Smooth muscle cell (in vitro differentiated cells): ENCODE data around the gene BUB3. TPM values are rescaled to one million over a fixed set of nuclear protein-coding genes. Genes with fewer than 3 reads are reported as not detected.
A peak's percentile ranks its signal among the peaks of the same experiment; 100 is the strongest.

ENCODE experiments used
- DNase-seq: peaks from one replicate; lab custom pipeline; 2025; ENCODE audit not compliant: unreplicated experiment; lab: John Stamatoyannopoulos, UW
- H2AFZ ChIP-seq: fragments of 200-600 bp; sonication (generic); 2 replicates; pipeline ENCODE4 v1.6.0; 2016; ENCODE audit warnings: antibody characterized with exemption, low read depth, mild to moderate bottlenecking
- H3F3A ChIP-seq: fragments of 200-600 bp; sonication (generic); 2 replicates; pipeline ENCODE4 v1.6.0; 2017; ENCODE audit warnings: antibody characterized with exemption, low read depth
- H3K27ac ChIP-seq: fragments of 200-600 bp; sonication (generic); 2 replicates; pipeline ENCODE4 v1.5.1; 2016; ENCODE audit warnings: low read depth, mild to moderate bottlenecking
- H3K27me3 ChIP-seq: fragments of 200-600 bp; sonication (generic); 2 replicates; pipeline ENCODE4 v1.6.1; 2016; ENCODE audit warnings: low read depth, mild to moderate bottlenecking
- H3K36me3 ChIP-seq: fragments of 200-600 bp; sonication (generic); 2 replicates; pipeline ENCODE4 v1.5.1; 2016; ENCODE audit warnings: low read depth
- H3K4me1 ChIP-seq: fragments of 200-600 bp; sonication (generic); 2 replicates; pipeline ENCODE4 v1.5.1; 2016; ENCODE audit warnings: low read depth
- H3K4me2 ChIP-seq: fragments of 200-600 bp; sonication (generic); 2 replicates; pipeline ENCODE4 v1.6.0; 2016; ENCODE audit warnings: mild to moderate bottlenecking
- H3K4me3 ChIP-seq: fragments of 200-600 bp; sonication (generic); 2 replicates; pipeline ENCODE4 v1.5.1; 2016; ENCODE audit warnings: mild to moderate bottlenecking
- H3K79me2 ChIP-seq: fragments of 200-600 bp; sonication (generic); 2 replicates; pipeline ENCODE4 v1.6.0; 2016; ENCODE audit warnings: low read depth, mild to moderate bottlenecking
- H3K9ac ChIP-seq: fragments of 200-600 bp; sonication (generic); 2 replicates; pipeline ENCODE4 v1.6.0; 2016; ENCODE audit warnings: low read depth
- H3K9me3 ChIP-seq: fragments of 200-600 bp; sonication (generic); replicated peaks from 2 replicates; pipeline ENCODE4 v1.5.1; 2016; ENCODE audit warnings: low read depth
- H4K20me1 ChIP-seq: fragments of 200-600 bp; sonication (generic); 2 replicates; pipeline ENCODE4 v1.6.0; 2016; ENCODE audit warnings: low read depth
- WGBS: methylation state at CpG from one replicate; pipeline ENCODE4 v1.1.7; 2016; ENCODE audit warnings: low lambda C conversion rate; 5-methylcytosine and 5-hydroxymethylcytosine counted together
- polyA plus RNA-seq: library from polyadenylated mRNA; unstranded; fragments of >200 nt; fragmentation: Nextera tagmentation; extraction: Ambion mirVana; gene quantifications from 2 replicates; pipeline ENCODE4 v1.2.1, GENCODE V29; 2016
- total RNA-seq: library from RNA; depleted of rRNA; stranded (reverse); fragments of >200 nt; gene quantifications from 2 replicates; pipeline ENCODE4 v1.2.3, GENCODE V29; 2014
- TF ChIP-seq, protein P1 (sequence below): fragments of 200-600 bp; sonication (generic); IDR thresholded peaks from 2 replicates; pipeline ENCODE4 v1.5.1; 2017; ENCODE audit warnings: borderline replicate concordance, mild to moderate bottlenecking, antibody characterized with exemption; ENCODE audit not compliant: insufficient read depth, poor library complexity, severe bottlenecking

The BUB3 gene
- total and polyA plus RNA-seq, 2 experiments from 2014 or later, result 75.3 to 78.4 TPM

- WGBS, result 2% methylated on average over 40 of the region's 46 CpGs
- H4K20me1 ChIP-seq, result no peaks in the 10 kb centered on the region
- H3F3A ChIP-seq, result no peaks in the 10 kb centered on the region
- no peak overlapping the region for H2AFZ ChIP-seq
- peaks cover 42% of the 10 kb centered on the region for H3K4me1 ChIP-seq
- no peak overlapping the region for H3K27ac ChIP-seq
- H3K27me3 ChIP-seq, result peaks cover 100% of the 10 kb centered on the region
- H3K4me2 ChIP-seq, result peak overlapping the region; percentile 81
- no peaks in the 10 kb centered on the region for H3K79me2 ChIP-seq
- peak overlapping the region; percentile 44 for H3K4me3 ChIP-seq
- TF ChIP-seq, protein P1, sequence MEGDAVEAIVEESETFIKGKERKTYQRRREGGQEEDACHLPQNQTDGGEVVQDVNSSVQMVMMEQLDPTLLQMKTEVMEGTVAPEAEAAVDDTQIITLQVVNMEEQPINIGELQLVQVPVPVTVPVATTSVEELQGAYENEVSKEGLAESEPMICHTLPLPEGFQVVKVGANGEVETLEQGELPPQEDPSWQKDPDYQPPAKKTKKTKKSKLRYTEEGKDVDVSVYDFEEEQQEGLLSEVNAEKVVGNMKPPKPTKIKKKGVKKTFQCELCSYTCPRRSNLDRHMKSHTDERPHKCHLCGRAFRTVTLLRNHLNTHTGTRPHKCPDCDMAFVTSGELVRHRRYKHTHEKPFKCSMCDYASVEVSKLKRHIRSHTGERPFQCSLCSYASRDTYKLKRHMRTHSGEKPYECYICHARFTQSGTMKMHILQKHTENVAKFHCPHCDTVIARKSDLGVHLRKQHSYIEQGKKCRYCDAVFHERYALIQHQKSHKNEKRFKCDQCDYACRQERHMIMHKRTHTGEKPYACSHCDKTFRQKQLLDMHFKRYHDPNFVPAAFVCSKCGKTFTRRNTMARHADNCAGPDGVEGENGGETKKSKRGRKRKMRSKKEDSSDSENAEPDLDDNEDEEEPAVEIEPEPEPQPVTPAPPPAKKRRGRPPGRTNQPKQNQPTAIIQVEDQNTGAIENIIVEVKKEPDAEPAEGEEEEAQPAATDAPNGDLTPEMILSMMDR, result no peak
- no peak for DNase-seq
- no peaks in the 10 kb centered on the region for H3K9me3 ChIP-seq
- no peaks in the 10 kb centered on the region for H3K36me3 ChIP-seq
- H3K9ac ChIP-seq, result no peak overlapping the region
Observed at GRCh38 chr10:123134915-123135414, 19.2 kb upstream of the BUB3 start.

DNA sequence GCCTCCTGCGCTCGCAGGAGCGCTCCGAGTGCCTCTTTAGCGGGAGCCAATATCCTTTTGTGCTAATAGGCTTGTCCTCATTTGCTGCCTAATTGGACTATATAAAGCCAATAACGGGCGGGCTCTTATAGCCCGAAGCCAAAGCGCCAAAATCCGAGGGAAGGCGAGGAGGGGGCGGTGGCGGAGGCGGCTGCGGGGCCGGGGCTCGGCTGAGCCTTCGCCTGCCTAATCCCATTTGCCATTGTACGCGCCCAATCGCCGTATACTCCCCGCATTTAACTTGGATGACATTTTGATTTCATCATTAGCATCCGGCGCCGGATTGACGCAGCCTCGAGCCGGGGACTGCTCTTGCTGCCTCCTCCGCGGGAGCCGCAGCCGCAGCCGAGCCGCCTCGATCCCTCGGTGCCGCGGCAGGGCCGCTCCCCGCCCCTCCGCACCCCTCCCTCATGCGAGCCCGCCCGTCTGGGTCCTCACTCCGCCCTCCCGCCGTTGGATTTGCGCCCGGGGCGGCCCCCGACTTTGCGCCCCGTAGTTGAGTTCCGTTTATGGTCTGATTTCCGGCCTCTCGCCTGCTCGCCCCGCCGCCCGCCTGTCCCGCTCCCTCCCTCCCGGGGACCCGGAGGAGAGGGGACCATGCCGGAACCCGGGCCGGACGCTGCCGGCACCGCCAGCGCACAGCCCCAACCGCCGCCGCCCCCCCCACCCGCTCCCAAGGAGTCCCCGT lies 18.6 kb upstream of the BUB3 start, which contains the start of gene HMX3:
HMX3 (plus strand) TSS at position 556 of the 727 bp plus-strand sequence; CDS start at position 637, 81 bp downstream.
- TF ChIP-seq, protein P1, result no peak
- no peaks in the 10 kb centered on the region for H3K36me3 ChIP-seq
- H3K4me2 ChIP-seq, result peak within 1 kb of the TSS; percentile 81
- no peak within 1 kb of the TSS for H3K27ac ChIP-seq
- H3K27me3 ChIP-seq, result peaks cover 100% of the 10 kb centered on the region
- H3K9me3 ChIP-seq, result no peaks in the 10 kb centered on the region
- H2AFZ ChIP-seq, result no peak within 1 kb of the TSS
- H3K79me2 ChIP-seq, result no peaks in the 10 kb centered on the region
- peaks cover 45% of the 10 kb centered on the region for H3K4me1 ChIP-seq
- no peak within 1 kb of the TSS for H3K9ac ChIP-seq
- H4K20me1 ChIP-seq, result no peaks in the 10 kb centered on the region
- WGBS, result 2% methylated on average over 48 of the region's 76 CpGs
- no peak for DNase-seq
- peak within 1 kb of the TSS; percentile 44 for H3K4me3 ChIP-seq
- no peaks in the 10 kb centered on the region for H3F3A ChIP-seq

GRCh38 chr10:123136221-123136805 lies 17.9 kb upstream of the BUB3 start:
- Histone ChIP-seq H2AFZ (no peak overlapping the region), H3K79me2 (no peaks in the 10 kb centered on the region), H4K20me1 (no peaks in the 10 kb centered on the region), H3K27me3 (peaks cover 100% of the 10 kb centered on the region), H3K4me1 (peaks cover 45% of the 10 kb centered on the region), H3K27ac (no peak overlapping the region), H3K36me3 (no peaks in the 10 kb centered on the region), H3K4me3 (no peak overlapping the region), H3K9ac (no peak overlapping the region), H3K9me3 (no peaks in the 10 kb centered on the region), H3K4me2 (peak overlapping the region; percentile 81), H3F3A (no peaks in the 10 kb centered on the region)
- no peak for DNase-seq
- WGBS, result 2% methylated on average over 47 of the region's 59 CpGs
- TF ChIP-seq, protein P1, result no peak
